Karpas-422 (cell line): ENCODE measurements around the gene PIGN. TPM values are rescaled to one million over a fixed set of nuclear protein-coding genes. Genes with fewer than 3 reads are reported as not detected.
"Not testable (repeated sequence)": the region's sequence is repeated elsewhere in the genome, so short reads cannot be mapped to it uniquely, and the experiment has no call there.

Source experiments
- DNase-seq: peaks from one replicate; pipeline ENCODE4 v3.0.0-alpha.2; 2015
- H2AFZ ChIP-seq: fragments of 200-600 bp; sonication (generic); 2 replicates; pipeline ENCODE4 v1.6.1; 2014; ENCODE audit warnings: antibody characterized with exemption, low read length, mixed read lengths
- H3K27ac ChIP-seq: fragments of 200-600 bp; sonication (generic); 2 replicates; pipeline ENCODE4 v1.5.1; 2014; ENCODE audit warnings: mild to moderate bottlenecking, low read length, moderate library complexity
- H3K27me3 ChIP-seq: fragments of 200-600 bp; sonication (generic); 2 replicates; pipeline ENCODE4 v1.6.1; 2014; ENCODE audit warnings: low read length, mixed read lengths
- H3K36me3 ChIP-seq: fragments of 200-600 bp; sonication (generic); 2 replicates; pipeline ENCODE4 v1.6.1; 2014; ENCODE audit warnings: low read length, mixed read lengths; ENCODE audit not compliant: insufficient read depth
- H3K4me1 ChIP-seq: fragments of 200-600 bp; sonication (generic); 2 replicates; pipeline ENCODE4 v1.6.1; 2014; ENCODE audit warnings: mild to moderate bottlenecking, low read length, mixed read lengths
- H3K4me2 ChIP-seq: fragments of 200-600 bp; sonication (generic); 2 replicates; pipeline ENCODE4 v1.6.1; 2014; ENCODE audit warnings: low read length, low read depth, mild to moderate bottlenecking; ENCODE audit not compliant: poor library complexity, severe bottlenecking
- H3K4me3 ChIP-seq: fragments of 200-600 bp; sonication (generic); 2 replicates; pipeline ENCODE4 v1.5.1; 2014; ENCODE audit warnings: mild to moderate bottlenecking, antibody characterized with exemption, low read length, mixed read lengths
- H3K79me2 ChIP-seq: fragments of 200-600 bp; sonication (generic); 2 replicates; pipeline ENCODE4 v1.6.1; 2014; ENCODE audit warnings: mild to moderate bottlenecking, low read length, mixed read lengths
- H3K9ac ChIP-seq: fragments of 200-600 bp; sonication (generic); 2 replicates; pipeline ENCODE4 v1.6.0; 2014; ENCODE audit warnings: low read length
- H3K9me2 ChIP-seq: fragments of 200-600 bp; sonication (generic), shearing (Covaris generic); replicated peaks from 2 replicates; pipeline ENCODE4 v1.6.0; 2014; ENCODE audit warnings: mild to moderate bottlenecking, low read length, moderate library complexity; ENCODE audit not compliant: insufficient read depth
- H3K9me3 ChIP-seq: fragments of 300-700, 200-600 bp; sonication (generic); 2 replicates; pipeline ENCODE4 v1.6.1; 2014; ENCODE audit warnings: low read length, mixed read lengths
- H4K20me1 ChIP-seq: fragments of 200-600 bp; sonication (generic); 2 replicates; pipeline ENCODE4 v1.6.1; 2014; ENCODE audit warnings: mild to moderate bottlenecking, antibody characterized with exemption, low read length, low read depth; ENCODE audit not compliant: insufficient read depth
- total RNA-seq: library from RNA; depleted of rRNA; stranded (reverse); fragments of >200 nt; shearing (Covaris generic); gene quantifications from 2 replicates; pipeline ENCODE4 v1.2.3, GENCODE V29; 2014; ENCODE audit warnings: low replicate concordance

Gene PIGN
- total RNA-seq, 1 experiment from 2014 or later = 68.5 TPM

GRCh38 chr18:62037012-62037742 lies 149.7 kb downstream of the PIGN start:
- Histone ChIP-seq H2AFZ (no peak overlapping the region), H3K9me3 (no peaks in the 10 kb centered on the region), H3K9me2 (no peaks in the 10 kb centered on the region), H3K9ac (no peak overlapping the region), H3K4me3 (no peak overlapping the region), H3K27ac (no peak overlapping the region), H3K4me1 (no peaks in the 10 kb centered on the region), H3K79me2 (no peaks in the 10 kb centered on the region), H4K20me1 (no peaks in the 10 kb centered on the region), H3K36me3 (no peaks in the 10 kb centered on the region), H3K4me2 (no peak overlapping the region), H3K27me3 (no peaks in the 10 kb centered on the region)
- DNase-seq = no peak

- H3K27me3 ChIP-seq, H3K4me3 ChIP-seq, DNase-seq, H3K9ac ChIP-seq, H3K4me1 ChIP-seq, H2AFZ ChIP-seq, H3K79me2 ChIP-seq, H3K36me3 ChIP-seq, H3K27ac ChIP-seq, H4K20me1 ChIP-seq, H3K9me2 ChIP-seq, H3K4me2 ChIP-seq, H3K9me3 ChIP-seq: not testable (repeated sequence)
Observed at GRCh38 chr18:62034286-62034685, 152.6 kb downstream of the PIGN start.

- Histone ChIP-seq H3K79me2 (no peaks in the 10 kb centered on the region), H2AFZ (no peak overlapping the region), H3K36me3 (no peaks in the 10 kb centered on the region), H3K9ac (no peak overlapping the region), H3K27ac (no peak overlapping the region), H3K27me3 (no peaks in the 10 kb centered on the region), H3K4me3 (no peak overlapping the region), H3K9me3 (no peaks in the 10 kb centered on the region), H3K4me2 (no peak overlapping the region), H3K4me1 (no peaks in the 10 kb centered on the region), H4K20me1 (no peaks in the 10 kb centered on the region), H3K9me2 (no peaks in the 10 kb centered on the region)
- DNase-seq = no peak
Observed at GRCh38 chr18:62033756-62034155, 153.1 kb downstream of the PIGN start.

- Histone ChIP-seq H4K20me1 (no peaks in the 10 kb centered on the region), H3K27ac (no peak overlapping the region), H3K4me3 (no peak overlapping the region), H3K4me1 (no peaks in the 10 kb centered on the region), H3K9me2 (no peaks in the 10 kb centered on the region), H3K9ac (no peak overlapping the region), H3K27me3 (no peaks in the 10 kb centered on the region), H2AFZ (no peak overlapping the region), H3K4me2 (no peak overlapping the region), H3K36me3 (no peaks in the 10 kb centered on the region), H3K9me3 (no peaks in the 10 kb centered on the region), H3K79me2 (no peaks in the 10 kb centered on the region)
- DNase-seq = no peak
Observed at GRCh38 chr18:62033207-62033606, 153.6 kb downstream of the PIGN start.

GRCh38 chr18:62030091-62030985 lies 156.5 kb downstream of the PIGN start:
- Histone ChIP-seq H2AFZ (no peak overlapping the region), H3K9me3 (no peaks in the 10 kb centered on the region), H3K9me2 (no peaks in the 10 kb centered on the region), H3K9ac (no peak overlapping the region), H3K4me2 (no peak overlapping the region), H3K4me1 (no peaks in the 10 kb centered on the region), H4K20me1 (no peaks in the 10 kb centered on the region), H3K36me3 (no peaks in the 10 kb centered on the region), H3K79me2 (no peaks in the 10 kb centered on the region), H3K4me3 (no peak overlapping the region), H3K27ac (no peak overlapping the region), H3K27me3 (no peaks in the 10 kb centered on the region)
- DNase-seq = peak; percentile 46

GRCh38 chr18:62028715-62029114 lies 158.1 kb downstream of the PIGN start:
- no peaks in the 10 kb centered on the region for H3K79me2 ChIP-seq
- no peak overlapping the region for H3K4me2 ChIP-seq
- no peak overlapping the region for H3K9ac ChIP-seq
- H3K27me3 ChIP-seq = no peaks in the 10 kb centered on the region
- H3K9me2 ChIP-seq = no peaks in the 10 kb centered on the region
- H2AFZ ChIP-seq = no peak overlapping the region
- H3K9me3 ChIP-seq = no peaks in the 10 kb centered on the region
- no peak overlapping the region for H3K27ac ChIP-seq
- no peaks in the 10 kb centered on the region for H3K36me3 ChIP-seq
- H3K4me1 ChIP-seq = no peaks in the 10 kb centered on the region
- no peaks in the 10 kb centered on the region for H4K20me1 ChIP-seq
- no peak overlapping the region for H3K4me3 ChIP-seq
- DNase-seq = no peak

GRCh38 chr18:62027914-62028520 lies 158.8 kb downstream of the PIGN start:
- H3K79me2 ChIP-seq = no peaks in the 10 kb centered on the region
- H3K9me3 ChIP-seq = no peaks in the 10 kb centered on the region
- no peaks in the 10 kb centered on the region for H4K20me1 ChIP-seq
- no peaks in the 10 kb centered on the region for H3K9me2 ChIP-seq
- H3K4me1 ChIP-seq = no peaks in the 10 kb centered on the region
- H3K9ac ChIP-seq = no peak overlapping the region
- no peaks in the 10 kb centered on the region for H3K27me3 ChIP-seq
- no peaks in the 10 kb centered on the region for H3K36me3 ChIP-seq
- H3K4me3 ChIP-seq = no peak overlapping the region
- H2AFZ ChIP-seq = no peak overlapping the region
- no peak overlapping the region for H3K4me2 ChIP-seq
- no peak for DNase-seq
- no peak overlapping the region for H3K27ac ChIP-seq

GRCh38 chr18:62026586-62026985 lies 160.3 kb downstream of the PIGN start:
- Histone ChIP-seq H3K9ac (no peak overlapping the region), H2AFZ (no peak overlapping the region), H3K79me2 (no peaks in the 10 kb centered on the region), H3K27ac (no peak overlapping the region), H3K9me2 (no peaks in the 10 kb centered on the region), H3K27me3 (no peaks in the 10 kb centered on the region), H3K9me3 (no peaks in the 10 kb centered on the region), H3K4me2 (no peak overlapping the region), H3K36me3 (no peaks in the 10 kb centered on the region), H3K4me3 (no peak overlapping the region), H3K4me1 (no peaks in the 10 kb centered on the region), H4K20me1 (no peaks in the 10 kb centered on the region)
- DNase-seq = no peak
